NCI-H1694 (cell line): Measurements from ENCODE around the gene ABCA3.
A peak's percentile ranks its signal among the peaks of the same experiment; 100 is the strongest.
"Not testable (repeated sequence)": the region's sequence is repeated elsewhere in the genome, so short reads cannot be mapped to it uniquely, and the experiment has no call there.

Experiments
- DNase-seq: peaks from one replicate; lab custom pipeline; 2025; lab: John Stamatoyannopoulos, UW

The ABCA3 gene

DNA sequence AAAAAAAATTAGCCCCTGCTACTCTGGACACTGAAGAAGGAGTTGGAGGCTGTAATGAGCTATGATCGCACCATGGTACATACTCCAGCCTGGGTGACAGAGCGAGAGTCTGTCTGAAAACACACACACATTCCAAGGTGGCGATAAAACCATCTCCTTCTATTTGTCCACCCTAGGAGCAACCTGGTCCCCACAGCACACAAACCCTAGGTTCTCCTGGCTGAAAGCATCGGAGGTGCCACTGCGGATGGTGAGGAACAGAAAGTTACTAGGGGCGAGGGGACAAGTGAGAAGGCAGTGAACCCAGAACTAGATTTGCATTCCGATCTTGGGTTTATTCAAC, 87.8 kb downstream of the ABCA3 start:
- no peak for DNase-seq

DNA sequence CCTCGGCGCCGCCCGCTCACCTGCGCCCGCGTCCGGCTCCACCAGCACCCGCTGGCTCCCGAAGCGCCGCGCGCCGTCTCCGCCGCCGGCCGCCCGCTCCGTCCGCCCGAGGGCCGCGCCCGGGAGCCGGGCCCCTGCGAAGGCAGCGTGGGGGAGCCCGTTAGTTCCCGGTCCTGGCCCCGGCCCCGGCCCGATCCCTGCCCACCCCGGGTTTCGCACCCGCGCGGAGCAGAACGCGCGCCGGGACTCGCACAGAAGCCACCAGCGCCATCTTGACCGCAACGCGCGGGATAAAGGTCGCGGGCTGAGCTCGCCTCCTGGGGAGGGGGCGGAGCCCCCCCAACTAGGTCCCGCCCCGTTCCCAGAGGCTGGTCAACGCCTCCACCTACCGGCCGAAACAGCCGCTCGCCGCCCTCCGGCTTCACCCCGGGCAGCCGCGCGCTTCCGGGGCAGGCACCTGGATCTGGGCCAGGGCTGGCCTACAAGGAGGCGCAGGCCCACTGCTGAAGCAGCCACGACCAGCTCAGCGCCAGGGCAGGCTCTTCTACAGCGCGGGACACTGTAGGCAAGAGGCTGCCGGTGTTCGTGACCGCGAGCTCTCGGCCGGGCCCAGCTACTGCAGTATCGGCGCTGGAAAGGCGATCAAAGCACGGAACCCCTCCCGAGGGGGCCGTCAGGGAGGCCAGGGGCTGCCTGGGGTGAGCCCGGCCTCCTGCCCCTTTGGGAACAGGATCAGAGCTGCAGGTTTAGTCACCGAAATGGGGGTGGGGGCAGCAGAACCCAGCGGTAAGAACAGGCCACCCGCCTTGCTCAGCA, 89.0 kb downstream of the ABCA3 start, which contains the start of gene ECI1:
ECI1 (minus strand) TSS at position 292 of the 816 bp plus-strand sequence; CDS start at position 271, 21 bp downstream.
- DNase-seq = peak; percentile 33

DNA sequence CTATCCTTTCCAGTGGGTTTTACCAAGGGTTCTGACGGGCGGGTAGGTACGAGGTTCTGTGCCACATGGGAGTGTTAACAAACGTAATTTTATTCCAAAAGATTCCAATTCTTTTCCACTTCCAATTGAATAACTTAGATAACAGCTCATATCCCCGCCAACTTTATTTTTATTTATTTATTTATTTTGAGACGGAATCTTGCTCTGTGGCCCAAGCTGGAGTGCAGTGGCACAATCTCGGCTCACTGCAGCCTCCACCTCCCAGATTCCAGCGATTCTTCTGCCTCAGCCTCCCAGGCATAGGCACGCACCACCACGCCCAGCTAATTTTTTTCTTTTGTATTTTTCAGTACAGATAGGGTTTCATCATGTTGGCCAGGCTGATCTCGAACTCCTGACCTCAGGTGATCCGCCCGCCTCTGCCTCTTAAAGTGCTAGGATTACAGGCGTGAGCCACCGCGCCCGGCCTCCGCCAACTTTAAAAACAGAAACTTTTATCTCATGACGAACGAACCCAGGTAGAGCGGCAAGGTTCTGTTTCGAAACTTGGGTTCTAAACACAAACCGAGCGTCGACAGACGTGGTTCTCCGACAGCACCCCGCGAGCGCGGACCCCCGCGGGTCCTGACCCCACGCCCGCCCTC, 89.8 kb downstream of the ABCA3 start:
- DNase-seq = no peak

DNA sequence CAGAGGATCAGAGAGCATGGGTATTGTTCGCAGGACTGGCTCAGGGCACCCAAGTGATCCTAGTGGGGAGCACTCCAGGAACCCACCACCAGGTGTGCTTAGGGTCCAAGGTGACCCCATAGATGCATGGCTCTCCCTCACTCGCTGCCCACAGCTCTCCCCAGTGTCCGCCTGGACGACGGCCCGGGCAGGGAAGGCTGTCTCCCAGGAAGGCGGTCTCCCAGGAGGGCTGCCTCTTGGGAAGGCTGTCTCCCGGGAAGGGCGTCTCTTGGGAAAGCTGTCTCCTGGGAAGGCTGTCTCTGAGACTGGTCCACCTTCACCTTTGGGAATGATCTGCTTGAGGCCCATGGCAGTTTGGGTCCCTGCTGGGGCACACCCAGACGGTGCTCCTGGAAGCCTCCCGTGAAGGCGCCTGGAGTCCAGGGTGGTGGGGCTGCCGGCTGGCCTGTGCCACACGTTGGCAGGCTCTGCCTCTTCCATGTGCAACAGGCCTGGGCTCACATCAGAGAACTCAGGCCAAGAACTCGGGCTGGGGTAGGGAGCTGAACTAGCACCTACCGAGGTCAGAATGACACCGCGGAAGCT, 94.1 kb downstream of the ABCA3 start:
- no peak for DNase-seq

DNA sequence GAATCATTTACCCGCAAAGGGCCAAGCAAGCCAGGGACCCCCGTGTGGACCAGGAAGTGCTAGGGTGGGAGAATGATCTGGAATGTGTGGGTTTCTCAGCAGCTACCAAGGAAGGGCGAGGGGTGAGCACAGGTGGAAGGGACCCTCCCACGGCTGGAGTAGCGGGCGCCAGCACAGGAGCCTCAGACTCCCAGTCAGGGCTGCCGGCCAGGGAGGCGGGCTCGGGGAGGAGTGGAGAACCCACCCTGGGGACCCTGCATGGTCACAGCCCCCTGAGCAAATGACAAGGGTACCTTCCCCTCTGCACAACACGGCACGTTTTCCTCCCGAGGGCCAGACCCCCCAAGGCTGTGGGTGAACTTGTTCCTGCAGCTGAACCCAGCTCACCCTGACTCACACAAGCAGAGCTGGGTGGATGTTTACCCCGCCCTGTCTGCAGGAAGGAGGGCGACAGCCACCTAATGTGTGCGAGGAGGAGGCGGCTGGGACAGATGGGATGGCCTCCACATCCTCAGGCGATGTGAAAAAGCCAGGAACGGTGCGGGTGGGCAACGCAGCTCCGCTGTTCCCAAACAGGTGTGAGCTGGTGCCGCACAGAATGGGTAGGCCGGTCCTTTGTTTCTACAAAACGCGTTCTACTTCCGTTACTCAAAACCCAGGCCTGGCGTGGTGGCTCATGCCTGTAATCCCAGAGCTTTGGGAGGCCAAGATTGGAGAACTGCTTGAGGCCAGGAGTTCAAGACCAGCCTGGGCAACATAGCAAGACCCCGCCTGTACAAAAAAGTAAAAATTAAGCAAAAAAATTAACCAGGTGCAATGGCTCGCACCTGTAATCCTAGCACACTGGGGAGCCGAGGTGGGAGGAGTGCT, 95.4 kb downstream of the ABCA3 start:
- DNase-seq = no peak

DNA sequence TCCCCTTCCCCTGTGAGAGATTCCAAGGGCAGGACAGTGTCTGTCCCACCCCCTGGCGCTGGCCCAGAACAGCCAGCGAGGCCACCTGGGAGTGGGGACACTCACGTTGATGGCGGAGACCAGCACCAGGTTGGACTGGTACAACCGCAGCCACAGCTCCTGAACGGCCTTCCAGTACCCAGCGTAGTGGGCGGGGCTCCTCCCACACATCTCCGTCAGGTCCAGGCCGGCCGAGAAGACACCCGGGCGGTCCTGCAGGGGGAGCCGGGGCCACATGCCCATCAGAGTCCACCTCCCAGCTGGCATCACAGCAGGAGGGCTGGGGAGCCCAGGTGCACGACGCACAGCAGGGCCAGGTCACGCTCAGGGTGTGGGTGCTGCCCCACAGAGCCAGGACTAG, 96.2 kb downstream of the ABCA3 start:
- DNase-seq = no peak

DNA sequence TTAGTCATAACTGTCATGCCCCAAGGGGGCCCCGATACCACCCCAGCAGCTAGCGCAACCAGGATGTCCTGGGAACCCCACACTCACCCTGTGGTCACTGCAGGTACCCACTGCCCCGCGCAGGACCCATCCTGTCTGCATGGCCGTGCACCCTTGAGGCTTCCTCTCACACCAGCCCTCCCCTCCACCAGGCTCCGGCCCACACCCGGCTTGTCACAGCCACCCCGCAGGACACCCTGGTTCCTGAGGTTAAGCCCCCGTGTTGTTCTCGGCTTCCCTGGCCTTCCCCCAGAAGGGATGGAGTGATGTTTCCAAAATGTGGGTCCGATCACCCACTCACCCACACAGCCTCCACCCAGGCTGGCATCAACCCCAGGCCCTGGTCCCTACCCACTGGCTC, 96.7 kb downstream of the ABCA3 start:
- no peak for DNase-seq

DNA sequence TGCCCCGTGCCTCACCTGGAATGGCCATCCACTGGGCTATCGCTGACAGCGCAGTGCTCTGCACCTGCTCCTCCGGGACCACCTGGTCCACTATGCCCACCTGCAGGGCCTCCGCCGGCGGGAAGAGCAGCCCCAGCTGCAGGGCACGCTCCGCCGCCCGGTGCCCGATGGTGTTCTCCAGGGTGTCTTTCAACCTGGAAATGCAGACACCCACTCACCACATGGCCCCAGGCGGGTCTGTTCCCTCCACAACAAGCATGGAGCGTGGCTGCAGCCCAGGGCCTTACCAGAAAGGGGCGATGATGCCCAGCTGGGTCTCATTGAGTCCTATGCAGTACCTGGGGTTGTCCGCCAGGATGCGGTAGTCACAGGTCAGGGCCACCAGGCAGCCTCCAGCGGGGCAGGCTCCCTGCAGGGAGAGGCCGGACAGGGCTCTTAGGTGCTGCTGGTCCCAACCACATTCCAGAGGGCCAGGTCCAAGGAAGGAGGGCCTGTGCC, 97.4 kb downstream of the ABCA3 start:
- DNase-seq = no peak

DNA sequence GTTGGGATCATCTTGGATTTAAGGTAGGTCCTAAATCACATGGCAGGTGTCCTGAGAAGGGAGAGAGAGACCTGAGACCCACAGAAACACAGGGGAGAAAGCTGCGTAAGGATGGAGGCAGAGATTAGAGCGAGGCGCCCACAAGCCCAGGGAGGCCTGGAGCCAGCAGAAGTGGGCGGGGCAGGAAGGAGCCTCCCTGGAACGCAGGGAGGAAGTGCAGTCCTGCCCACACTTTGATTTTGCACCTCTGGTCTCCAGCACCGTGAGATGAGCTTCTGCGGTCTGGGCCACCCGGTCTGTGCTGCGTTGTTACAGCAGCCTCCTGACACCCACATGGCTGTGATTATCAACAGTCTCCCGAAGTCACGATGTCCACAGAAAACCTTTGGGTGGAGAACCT, 97.9 kb downstream of the ABCA3 start:
- DNase-seq = no peak

DNA sequence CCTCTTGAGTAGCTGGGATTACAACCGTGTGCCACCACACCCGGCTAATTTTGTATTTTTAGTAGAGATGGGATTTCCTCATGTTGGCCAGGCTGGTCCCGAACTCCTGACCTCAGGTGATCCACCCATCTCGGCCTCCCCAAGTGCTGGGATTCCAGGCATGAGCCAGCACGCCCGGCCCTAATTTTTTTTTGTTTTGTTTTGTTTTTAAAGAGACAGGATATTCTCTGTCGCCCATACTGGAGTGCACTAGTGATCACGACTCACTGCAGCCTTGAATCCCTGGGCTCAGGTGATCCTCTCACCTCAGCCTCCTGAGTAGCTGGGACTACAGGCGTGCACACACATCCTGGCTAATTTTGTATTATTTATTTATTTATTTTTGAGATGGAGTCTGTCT, 100.2 kb downstream of the ABCA3 start:
- DNase-seq = not testable (repeated sequence)

DNA sequence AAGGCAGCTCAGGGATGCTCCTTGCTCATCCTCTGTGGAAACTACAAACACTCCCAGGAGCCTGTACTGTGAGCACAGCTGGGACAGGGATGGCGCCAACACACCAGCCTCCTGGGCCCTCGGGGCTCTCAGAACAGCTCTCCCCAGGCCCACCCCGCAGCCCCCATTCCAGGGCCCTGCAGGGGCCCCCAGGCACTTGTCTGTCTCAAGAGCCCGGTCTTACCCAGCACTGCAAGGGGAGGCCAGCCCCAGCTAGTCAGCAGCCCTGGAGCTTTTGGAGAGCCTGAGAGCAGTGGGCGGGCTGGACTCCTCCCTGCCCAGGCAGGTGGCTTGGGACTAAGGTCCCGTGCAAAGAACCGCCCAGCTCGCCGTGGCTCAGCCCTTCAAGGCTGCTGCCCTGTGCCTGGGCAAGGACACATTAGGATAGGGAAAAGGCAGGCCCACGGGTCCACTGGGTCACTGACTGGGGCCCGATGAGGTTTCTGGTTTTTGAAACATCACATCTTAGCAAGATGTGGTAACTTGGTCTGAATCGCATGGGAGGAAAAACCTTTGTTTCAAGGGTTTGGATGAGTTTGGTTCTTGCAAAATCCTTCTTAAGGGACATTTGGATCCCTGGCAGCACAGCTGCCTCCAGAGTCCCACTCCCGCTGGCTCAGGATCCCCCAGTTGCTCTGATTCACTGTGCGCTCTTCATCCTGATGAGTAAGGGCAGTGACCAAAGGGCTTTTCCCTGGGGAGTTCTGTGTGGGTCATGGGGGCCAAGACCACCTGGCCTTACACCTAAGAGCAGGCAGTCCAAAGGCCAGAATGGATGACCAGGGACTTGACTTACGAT, 101.5 kb downstream of the ABCA3 start:
- no peak for DNase-seq

DNA sequence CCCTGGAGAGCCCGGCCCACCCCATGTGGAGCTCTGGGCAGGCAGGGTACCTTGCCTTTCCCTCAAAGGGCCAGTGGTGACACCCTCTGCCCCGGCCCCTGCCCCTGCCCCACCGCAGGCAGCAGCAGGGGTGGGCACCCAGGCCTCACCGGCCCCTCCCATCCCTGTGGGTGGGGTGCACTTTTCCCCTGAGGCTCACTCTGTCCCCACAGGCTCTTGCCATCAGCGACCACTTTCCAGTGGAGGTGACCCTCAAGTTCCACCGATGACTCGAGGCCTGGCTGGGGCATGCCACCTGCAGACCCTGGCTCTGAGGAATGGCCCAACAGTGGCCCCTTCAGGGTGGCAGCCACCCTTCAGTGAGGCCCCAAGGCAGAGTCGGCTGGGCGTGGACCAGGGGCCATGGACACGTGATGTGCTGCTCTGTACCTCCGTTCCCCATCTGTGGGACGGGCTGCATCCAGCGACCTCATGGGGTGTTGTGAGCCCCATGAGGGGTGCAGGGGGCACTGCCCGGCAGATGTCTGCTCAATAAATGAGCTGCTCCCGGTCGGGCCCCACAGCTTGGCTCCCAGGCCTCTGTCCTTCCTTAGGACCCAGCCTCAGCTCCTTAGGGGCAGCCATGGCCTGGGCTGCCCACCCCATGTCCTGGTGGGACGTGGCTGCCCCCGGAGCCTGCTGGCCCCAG, 102.2 kb downstream of the ABCA3 start:
- DNase-seq = no peak

DNA sequence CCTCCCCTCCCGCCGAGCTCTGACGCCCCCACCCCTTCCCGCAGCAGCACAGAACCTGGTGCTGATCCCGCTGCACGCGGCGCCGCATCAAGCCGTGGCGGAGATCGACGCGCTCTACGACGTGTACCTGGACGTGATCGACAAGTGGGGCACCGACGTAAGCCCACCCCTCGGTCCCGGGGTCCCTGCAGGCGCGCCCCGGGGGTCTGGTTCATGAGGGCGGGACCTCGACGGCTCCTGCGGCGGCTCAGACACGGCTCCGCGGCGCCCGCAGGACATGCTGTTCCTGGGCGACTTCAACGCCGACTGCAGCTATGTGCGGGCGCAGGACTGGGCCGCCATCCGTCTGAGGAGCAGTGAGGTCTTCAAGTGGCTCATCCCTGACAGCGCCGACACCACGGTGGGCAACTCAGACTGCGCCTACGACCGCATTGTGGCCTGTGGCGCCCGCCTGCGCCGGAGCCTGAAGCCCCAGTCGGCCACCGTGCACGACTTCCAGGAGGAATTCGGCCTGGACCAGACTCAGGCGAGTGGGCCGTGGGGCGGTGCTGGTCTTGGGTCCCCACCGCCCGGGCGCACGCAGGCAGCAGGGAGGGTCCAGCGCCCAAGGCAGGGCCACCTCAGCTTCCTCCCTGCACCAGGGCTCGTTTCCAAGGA, 102.9 kb downstream of the ABCA3 start:
- DNase-seq = no peak

DNA sequence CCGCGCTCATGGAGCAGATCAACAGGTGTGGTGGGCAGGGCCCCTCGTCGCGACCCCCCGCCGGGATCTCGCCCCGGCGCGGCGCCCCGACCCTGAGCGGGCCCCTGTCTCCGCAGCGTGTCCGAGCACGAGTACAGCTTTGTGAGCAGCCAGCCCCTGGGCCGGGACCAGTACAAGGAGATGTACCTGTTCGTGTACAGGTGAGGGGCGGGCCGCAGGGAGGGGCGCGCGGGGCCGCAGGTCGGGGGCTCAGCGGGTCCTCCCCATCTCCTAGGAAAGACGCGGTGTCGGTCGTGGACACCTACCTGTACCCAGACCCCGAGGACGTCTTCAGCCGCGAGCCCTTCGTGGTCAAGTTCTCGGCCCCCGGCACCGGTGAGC, 103.4 kb downstream of the ABCA3 start:
- no peak for DNase-seq

DNA sequence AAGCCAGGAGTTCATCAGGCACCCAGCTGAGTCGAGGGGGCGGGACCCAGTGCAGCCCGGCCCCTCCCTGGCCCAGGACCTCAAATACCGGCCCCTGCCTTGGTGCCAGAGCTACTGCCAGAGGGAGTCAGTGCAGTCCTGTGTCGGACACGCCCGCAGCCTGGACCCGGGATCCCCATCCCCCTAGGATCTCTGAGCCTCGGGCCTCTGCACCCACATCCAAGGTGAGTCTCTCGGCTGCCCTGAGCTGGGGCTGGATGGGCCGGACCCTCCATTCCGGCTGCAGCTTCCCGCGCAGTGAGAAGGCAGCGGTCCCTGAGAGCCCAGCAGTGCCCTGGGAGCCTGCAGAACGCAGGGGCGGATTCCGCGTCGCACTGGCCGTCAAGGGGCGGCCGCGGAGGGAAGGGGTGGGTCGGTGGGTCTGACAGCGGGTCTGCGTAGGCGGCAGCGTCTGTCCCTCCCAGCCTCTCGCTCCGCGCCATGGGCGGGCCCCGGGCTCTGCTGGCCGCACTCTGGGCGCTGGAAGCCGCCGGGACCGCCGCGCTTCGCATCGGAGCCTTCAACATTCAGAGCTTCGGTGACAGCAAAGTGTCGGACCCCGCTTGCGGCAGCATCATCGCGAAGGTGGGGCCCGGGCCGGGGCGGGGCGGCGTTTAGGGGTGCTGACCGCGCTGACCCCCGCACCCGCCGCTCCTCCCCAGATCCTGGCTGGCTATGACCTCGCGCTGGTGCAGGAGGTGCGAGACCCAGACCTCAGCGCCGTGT, 104.0 kb downstream of the ABCA3 start, which contains the start of gene DNASE1L2:
DNASE1L2 (plus strand) TSS at position 108 of the 765 bp plus-strand sequence; CDS start at position 481, 373 bp downstream.
- no peak for DNase-seq

DNA sequence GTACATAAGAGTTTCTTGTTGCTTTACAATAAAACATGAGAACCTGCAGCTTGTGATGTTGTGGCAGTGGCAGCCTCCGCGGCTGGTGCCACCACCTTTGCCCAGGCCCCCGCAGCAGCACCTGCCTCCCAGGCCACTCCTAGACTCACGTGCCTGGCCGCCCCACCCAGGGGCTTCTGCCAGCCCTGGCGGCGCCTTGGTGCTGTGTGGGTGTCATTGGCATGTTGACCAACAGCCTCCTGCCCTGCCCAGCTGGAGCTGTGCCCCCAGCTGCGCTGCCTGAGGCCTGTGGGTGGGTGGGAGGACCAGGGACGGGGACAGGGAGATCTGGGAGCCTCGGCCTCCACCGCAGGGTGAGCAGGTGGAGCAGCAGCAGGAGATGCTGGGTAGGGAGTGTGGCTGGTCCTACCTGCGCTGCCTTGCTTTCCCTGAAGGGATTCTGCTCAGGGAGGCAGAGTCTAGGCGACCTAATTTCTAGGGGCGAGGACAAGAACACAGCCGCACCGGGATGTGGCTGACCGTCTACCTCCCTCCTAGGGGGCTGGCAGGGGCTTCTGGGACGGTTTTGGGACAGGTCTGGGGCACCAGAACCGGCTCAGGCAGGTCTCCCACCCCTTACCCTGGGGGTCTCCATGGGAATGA, 104.7 kb downstream of the ABCA3 start:
- no peak for DNase-seq

DNA sequence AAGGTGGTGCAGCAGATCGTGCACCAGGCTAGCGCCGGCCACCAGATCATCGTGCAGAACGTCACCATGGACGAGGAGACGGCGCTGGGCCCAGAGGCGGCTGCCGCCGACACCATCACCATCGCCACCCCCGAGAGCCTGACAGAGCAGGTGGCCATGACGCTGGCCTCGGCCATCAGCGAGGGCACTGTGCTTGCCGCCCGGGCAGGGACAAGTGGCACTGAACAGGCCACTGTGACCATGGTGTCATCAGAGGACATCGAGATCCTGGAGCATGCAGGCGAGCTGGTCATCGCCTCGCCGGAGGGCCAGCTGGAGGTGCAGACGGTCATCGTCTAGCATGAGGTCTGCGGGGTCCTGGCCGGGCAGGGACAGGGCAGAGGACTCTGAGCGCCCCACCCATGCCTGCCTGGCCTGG, 105.3 kb downstream of the ABCA3 start:
- no peak for DNase-seq

DNA sequence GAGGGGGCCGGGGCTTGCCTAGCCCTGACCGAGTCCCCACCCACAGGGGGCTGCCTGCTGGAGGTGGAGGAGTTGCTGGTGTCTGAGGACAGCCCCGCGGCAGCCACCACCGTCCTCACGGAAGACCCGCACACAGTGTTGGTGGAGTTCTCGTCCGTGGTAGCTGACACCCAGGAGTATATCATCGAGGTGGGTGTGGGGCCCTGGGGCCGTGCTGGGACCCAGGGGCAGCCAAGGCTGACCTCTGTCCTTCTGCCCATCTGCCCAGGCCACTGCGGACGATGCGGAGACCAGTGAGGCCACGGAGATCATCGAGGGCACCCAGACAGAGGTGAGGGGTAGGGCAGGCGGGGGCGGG, 105.7 kb downstream of the ABCA3 start:
- no peak for DNase-seq
